HEK293 (cell line): ENCODE data around the gene GRB10.

Experiments used
- CTCF ChIA-PET: fragments of 350-600 bp; formaldehyde crosslinking; extraction: SDS; loops from one replicate; lab custom pipeline; 2021; ENCODE audit warnings: antibody characterized with exemption; lab: Yijun Ruan, JAX
- POLR2A ChIA-PET: fragments of 300-600 bp; formaldehyde crosslinking; extraction: SDS; loops from one replicate; lab custom pipeline; 2020; ENCODE audit warnings: antibody characterized with exemption, inconsistent platforms; lab: Yijun Ruan, JAX
- H3K27ac ChIP-seq: fragments of 200-500 bp; sonication (Bioruptor generic); 2 replicates; pipeline ENCODE4 v1.5.1; 2014; ENCODE audit warnings: low read depth, low read length, control low read depth, inconsistent platforms; ENCODE audit errors: extremely low read depth
- H3K36me3 ChIP-seq, 2 experiments: fragments of 200-500 bp in 1 of 2; sonication (Bioruptor generic) in 1 of 2; 1 replicate in 1 of 2; 2 replicates in 1 of 2; pipeline ENCODE4 v1.5.1; 2014 to 2017; ENCODE audit warnings: inconsistent platforms in 2 of 2, low read length in 2 of 2; ENCODE audit not compliant: control insufficient read depth in 2 of 2, insufficient read depth in 1 of 2
- H3K4me1 ChIP-seq: fragments of 200-500 bp; sonication (Bioruptor generic); 2 replicates; pipeline ENCODE4 v1.5.1; 2014; ENCODE audit warnings: mild to moderate bottlenecking, low read length, inconsistent platforms; ENCODE audit not compliant: control insufficient read depth, insufficient read depth
- H3K4me3 ChIP-seq: 2 replicates; pipeline ENCODE4 v1.5.1; 2011; ENCODE audit warnings: low read depth, mild to moderate bottlenecking, control low read depth, low read length, moderate library complexity
- H3K9me3 ChIP-seq: fragments of 200-500 bp; sonication (Bioruptor generic); 2 replicates; pipeline ENCODE4 v1.5.1; 2014; ENCODE audit warnings: low read depth, low read length, inconsistent platforms; ENCODE audit not compliant: control insufficient read depth, insufficient read depth
- CTCF ChIP-seq: fragments of 450-650 bp; formaldehyde crosslinking; IDR thresholded peaks from 2 replicates; pipeline ENCODE4 v1.5.1; 2016; ENCODE audit warnings: missing biosample characterization, missing genetic modification characterization
- GLIS1 ChIP-seq: fragments of 450-650 bp; formaldehyde crosslinking; IDR thresholded peaks from 2 replicates; pipeline ENCODE4 v1.5.1; 2016; ENCODE audit warnings: missing biosample characterization, missing genetic modification characterization
- MZF1 ChIP-seq: fragments of 450-650 bp; formaldehyde crosslinking; IDR thresholded peaks from 2 replicates; pipeline ENCODE4 v1.5.1; 2017; ENCODE audit warnings: missing biosample characterization, missing genetic modification characterization, borderline replicate concordance
- OVOL3 ChIP-seq: fragments of 450-650 bp; formaldehyde crosslinking; IDR thresholded peaks from 2 replicates; pipeline ENCODE4 v1.5.1; 2016; ENCODE audit warnings: missing biosample characterization, missing genetic modification characterization
- TCF7L2 ChIP-seq: IDR thresholded peaks from 2 replicates; pipeline ENCODE4 v1.6.1; 2011; ENCODE audit warnings: low read depth, mild to moderate bottlenecking, inconsistent platforms, low read length, moderate library complexity, borderline replicate concordance
- ZBTB44 ChIP-seq: fragments of 450-650 bp; IDR thresholded peaks from 2 replicates; pipeline ENCODE4 v1.5.1; 2018; ENCODE audit warnings: missing biosample characterization, mild to moderate bottlenecking, missing genetic modification characterization
- ZEB2 ChIP-seq: fragments of 450-650 bp; formaldehyde crosslinking; IDR thresholded peaks from 2 replicates; pipeline ENCODE4 v1.5.1; 2016; ENCODE audit warnings: missing biosample characterization, missing genetic modification characterization
- ZNF138 ChIP-seq: fragments of 450-650 bp; formaldehyde crosslinking; IDR thresholded peaks from 2 replicates; pipeline ENCODE4 v1.5.1; 2016; ENCODE audit warnings: missing biosample characterization, missing genetic modification characterization, borderline replicate concordance
- ZNF202 ChIP-seq: fragments of 450-650 bp; formaldehyde crosslinking; IDR thresholded peaks from 2 replicates; pipeline ENCODE4 v1.5.1; 2016; ENCODE audit warnings: missing biosample characterization, missing genetic modification characterization, borderline replicate concordance
- ZNF266 ChIP-seq: fragments of 450-650 bp; formaldehyde crosslinking; IDR thresholded peaks from 2 replicates; pipeline ENCODE4 v1.5.1; 2016; ENCODE audit warnings: missing biosample characterization, missing genetic modification characterization, low read depth
- ZNF391 ChIP-seq: fragments of 450-650 bp; formaldehyde crosslinking; IDR thresholded peaks from 2 replicates; pipeline ENCODE4 v1.5.1; 2016; ENCODE audit warnings: low read depth, missing biosample characterization, missing genetic modification characterization, borderline replicate concordance
- ZNF433 ChIP-seq: fragments of 450-650 bp; formaldehyde crosslinking; IDR thresholded peaks from 2 replicates; pipeline ENCODE4 v1.5.1; 2016; ENCODE audit warnings: missing biosample characterization, missing genetic modification characterization, low read depth
- ZNF488 ChIP-seq: fragments of 450-650 bp; formaldehyde crosslinking; IDR thresholded peaks from 2 replicates; pipeline ENCODE4 v1.5.1; 2016; ENCODE audit warnings: missing biosample characterization, missing genetic modification characterization
- ZNF501 ChIP-seq: fragments of 450-650 bp; formaldehyde crosslinking; IDR thresholded peaks from 2 replicates; pipeline ENCODE4 v1.5.1; 2016; ENCODE audit warnings: missing biosample characterization, missing genetic modification characterization
- ZNF621 ChIP-seq: fragments of 450-650 bp; formaldehyde crosslinking; IDR thresholded peaks from 2 replicates; pipeline ENCODE4 v1.5.1; 2017; ENCODE audit warnings: missing biosample characterization, missing genetic modification characterization
- ZNF654 ChIP-seq: fragments of 450-650 bp; formaldehyde crosslinking; IDR thresholded peaks from 2 replicates; pipeline ENCODE4 v1.5.1; 2016; ENCODE audit warnings: low read depth, missing biosample characterization, missing genetic modification characterization
- ZNF707 ChIP-seq: fragments of 450-650 bp; formaldehyde crosslinking; IDR thresholded peaks from 2 replicates; pipeline ENCODE4 v1.5.1; 2016; ENCODE audit warnings: missing biosample characterization, missing genetic modification characterization
- ZNF76 ChIP-seq: fragments of 450-650 bp; formaldehyde crosslinking; IDR thresholded peaks from 2 replicates; pipeline ENCODE4; 2016; ENCODE audit warnings: low read depth, missing biosample characterization, missing genetic modification characterization, borderline replicate concordance
- ZXDB ChIP-seq: fragments of 450-650 bp; formaldehyde crosslinking; IDR thresholded peaks from 2 replicates; pipeline ENCODE4 v1.5.1; 2016; ENCODE audit warnings: missing biosample characterization, missing genetic modification characterization

Gene GRB10

GRCh38 chr7:50632561-50633413, 149.9 kb downstream of the GRB10 start:
- no peaks in the 10 kb centered on the region for H3K4me1 ChIP-seq
- no peak overlapping the region for H3K27ac ChIP-seq
- TF ChIP-seq ZNF76 (tag by site-specific recombination): no peak
- no peak for TF ChIP-seq TCF7L2
- peak; percentile 46 for TF ChIP-seq CTCF (tag by site-specific recombination)
- no peak for TF ChIP-seq ZNF266 (tag by site-specific recombination)
- no peak for TF ChIP-seq ZNF488
- TF ChIP-seq OVOL3: no peak
- TF ChIP-seq ZEB2 (tag by site-specific recombination): no peak
- peak; percentile 95; the same call in 1 of the 2 replicates for TF ChIP-seq MZF1 (tag by site-specific recombination)
- TF ChIP-seq GLIS1: no peak
- TF ChIP-seq ZXDB (tag by site-specific recombination): no peak
- TF ChIP-seq ZNF654 (tag by site-specific recombination): no peak
- ChIA-PET CTCF (interaction anchor here (0.6 to 1.6 kb wide), 27 partner anchors 8 to 801 kb away, joined by 3 to 6 read pairs (median 3); no protein-coding TSS in a partner anchor), POLR2A (no interaction called here)
- no peak overlapping the region for H3K4me3 ChIP-seq
- H3K9me3 ChIP-seq: no peaks in the 10 kb centered on the region
- no peaks in the 10 kb centered on the region for H3K36me3 ChIP-seq

- Histone ChIP-seq H3K4me1 (no peaks in the 10 kb centered on the region), H3K4me3 (no peak overlapping the region), H3K36me3 (peaks cover 0 to 2% of the 10 kb centered on the region in 2 experiments; a peak in 1 of 3 replicates), H3K27ac (no peak overlapping the region), H3K9me3 (no peaks in the 10 kb centered on the region)
- POLR2A ChIA-PET: no interaction called here
- no peak for TF ChIP-seq ZNF391
- no peak for TF ChIP-seq ZNF433 (tag by site-specific recombination)
- no peak for TF ChIP-seq ZBTB44 (tag by site-specific recombination)
- no peak for TF ChIP-seq ZNF202
- TF ChIP-seq ZNF138 (tag by site-specific recombination): no peak
- TF ChIP-seq ZNF501 (tag by site-specific recombination): no peak
- no peak for TF ChIP-seq ZNF621 (tag by site-specific recombination)
- TF ChIP-seq ZNF707 (tag by site-specific recombination): no peak
- no peak for TF ChIP-seq TCF7L2
- CTCF ChIA-PET: interaction anchor here (1.1 to 1.3 kb wide), 2 partner anchors 14 to 185 kb away, joined by 3 to 5 read pairs; no protein-coding TSS in a partner anchor
Measured at GRCh38 chr7:50631639-50632038, 151.1 kb downstream of the GRB10 start.
